Cerebellar cortex (tissue), 1 donor: ENCODE data around the gene CTDSPL.
"Not testable (repeated sequence)": the region's sequence is repeated elsewhere in the genome, so short reads cannot be mapped to it uniquely, and the experiment has no call there.

ENCODE experiments used
- DNase-seq: peaks from one replicate; pipeline ENCODE4 v3.0.0-alpha.2; 2015; ENCODE audit warnings: low spot score

Gene CTDSPL

DNA sequence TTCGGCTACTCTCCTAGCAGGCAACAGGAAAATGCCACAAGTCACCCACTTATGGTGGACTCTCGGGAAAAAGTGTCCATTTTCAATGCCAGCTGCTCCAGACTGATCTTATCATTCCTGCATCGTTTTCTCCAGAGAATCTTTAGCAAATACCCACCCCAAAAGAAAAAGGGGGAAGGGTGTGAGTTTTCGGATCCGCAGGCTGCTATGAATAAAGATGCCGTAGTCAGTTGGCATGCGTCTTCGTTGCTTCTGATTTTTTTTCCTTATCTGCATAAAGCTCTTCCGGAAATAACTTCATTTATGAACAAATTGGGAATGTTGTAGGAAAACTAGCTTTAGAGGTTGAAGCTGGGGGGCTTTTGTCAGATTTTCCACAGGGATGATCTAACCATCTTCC is 106.5 kb downstream of the CTDSPL start:
- no peak for DNase-seq

DNA sequence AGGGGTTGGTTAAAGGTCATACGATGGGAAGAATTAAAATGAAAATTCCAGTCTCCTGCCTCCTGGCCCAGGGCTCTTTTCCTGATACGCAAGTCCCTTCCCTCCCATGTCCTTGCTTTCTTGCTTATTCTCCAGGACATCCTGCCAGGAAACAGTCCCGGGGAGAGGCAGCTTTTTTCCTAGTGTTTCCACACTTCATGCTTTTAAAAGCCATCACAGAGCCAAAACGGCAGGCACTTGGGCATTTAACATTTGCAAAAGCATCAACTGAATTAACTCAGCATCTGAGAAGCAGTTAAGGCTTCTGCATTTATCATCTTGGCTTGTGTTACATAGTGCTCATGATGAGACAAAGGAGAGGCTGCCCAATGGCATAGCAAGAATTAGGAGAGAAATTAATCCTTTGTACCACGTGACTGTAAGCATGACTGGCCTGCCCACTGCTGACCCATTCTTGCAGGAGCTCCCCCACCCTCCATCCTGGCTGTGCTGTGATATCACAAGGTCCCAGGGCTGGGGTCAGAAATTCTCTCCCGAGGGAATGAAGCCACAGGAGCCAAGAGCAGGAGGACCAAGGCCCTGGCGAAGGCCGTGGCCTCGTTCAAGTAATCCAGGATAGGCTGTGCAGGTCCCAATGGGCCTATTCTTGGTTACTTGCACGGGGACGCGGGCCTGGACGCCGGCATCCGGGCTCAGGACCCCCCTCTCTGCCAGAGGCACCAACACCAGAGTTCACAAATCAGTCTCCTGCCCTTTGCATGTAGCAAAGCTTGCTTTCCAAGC is 107.3 kb downstream of the CTDSPL start:
- peak; percentile 57 for DNase-seq

DNA sequence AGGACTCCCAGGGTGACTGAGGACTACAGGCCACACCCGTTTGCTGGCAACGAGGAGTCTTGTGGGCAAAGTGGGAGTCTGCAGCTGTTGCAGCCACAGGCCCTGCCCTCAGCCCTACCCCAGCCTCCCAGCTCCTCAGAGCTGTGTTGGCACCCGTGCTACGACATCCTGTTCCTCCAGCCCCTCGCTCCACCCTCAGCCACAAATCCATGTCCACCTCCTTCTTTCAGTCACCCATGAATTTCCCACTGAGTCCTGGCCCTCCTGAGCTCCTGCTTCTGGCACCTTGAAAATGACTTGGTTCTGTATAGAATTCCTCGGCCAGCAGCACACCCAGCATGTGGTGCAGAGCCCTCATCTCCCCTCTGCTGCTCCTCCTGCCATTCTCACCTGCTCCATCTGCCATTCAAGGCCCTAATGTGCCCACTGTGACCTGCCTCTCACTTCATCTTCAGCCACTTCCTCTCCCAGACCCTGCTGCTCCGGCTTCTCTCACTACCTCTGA is 108.0 kb downstream of the CTDSPL start:
- peak; percentile 75 for DNase-seq

DNA sequence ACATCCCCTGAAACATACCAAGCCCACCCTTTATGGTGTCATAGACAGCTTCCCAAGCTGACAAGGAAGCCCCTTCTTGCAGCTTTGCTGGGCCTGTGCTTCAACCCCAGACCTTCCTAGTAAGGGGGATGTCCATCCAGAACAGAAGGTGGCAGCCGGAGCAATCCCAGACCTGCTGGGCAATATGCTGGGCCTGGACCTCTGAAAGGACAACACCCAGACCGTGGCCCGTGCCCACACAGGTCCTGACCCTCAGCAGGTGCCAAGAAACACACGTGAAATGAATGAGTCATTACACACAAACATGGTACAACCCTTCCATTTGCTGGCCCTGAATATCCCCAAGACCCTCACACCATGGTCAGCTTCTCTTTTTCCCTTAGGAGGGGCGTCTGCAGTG is 109.1 kb downstream of the CTDSPL start:
- no peak for DNase-seq

DNA sequence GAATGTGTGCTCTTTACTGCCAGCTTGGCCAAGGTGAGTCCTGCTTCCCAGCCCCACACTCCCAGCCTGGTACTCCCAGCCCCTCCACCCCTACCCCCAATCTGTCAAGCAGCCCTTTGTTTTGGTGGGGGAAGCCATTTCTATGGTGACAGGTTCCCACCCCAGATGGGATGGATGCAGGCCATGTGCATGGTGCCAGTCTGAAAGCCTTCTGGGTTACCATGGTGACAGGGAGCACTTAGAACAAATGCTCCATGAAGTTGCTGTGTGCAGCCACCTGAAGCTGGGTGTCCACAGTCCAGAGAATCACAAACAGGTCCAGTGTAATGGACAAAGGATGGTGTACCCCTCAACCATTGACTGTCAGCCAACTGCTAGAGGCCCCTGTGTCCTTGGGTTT is 109.8 kb downstream of the CTDSPL start:
- DNase-seq = peak; percentile 84

DNA sequence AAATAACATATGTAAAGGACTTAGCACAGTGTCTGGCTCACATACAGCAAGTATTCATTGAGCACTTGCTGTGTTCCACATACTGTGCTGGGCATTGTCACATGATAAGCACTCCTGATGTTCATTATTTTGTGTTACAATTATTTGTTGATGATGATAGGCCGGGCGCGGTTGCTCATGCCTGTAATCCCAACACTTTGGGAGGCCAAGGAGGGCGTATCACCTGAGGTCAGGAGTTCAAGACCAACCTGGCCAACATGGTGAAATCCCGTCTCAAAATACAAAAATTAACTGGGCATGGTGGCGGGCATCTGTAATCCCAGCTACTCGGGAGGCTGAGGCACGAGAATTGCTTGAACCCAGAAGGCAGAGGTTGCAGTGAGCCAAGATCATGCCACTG is 110.4 kb downstream of the CTDSPL start:
- DNase-seq = not testable (repeated sequence)

DNA sequence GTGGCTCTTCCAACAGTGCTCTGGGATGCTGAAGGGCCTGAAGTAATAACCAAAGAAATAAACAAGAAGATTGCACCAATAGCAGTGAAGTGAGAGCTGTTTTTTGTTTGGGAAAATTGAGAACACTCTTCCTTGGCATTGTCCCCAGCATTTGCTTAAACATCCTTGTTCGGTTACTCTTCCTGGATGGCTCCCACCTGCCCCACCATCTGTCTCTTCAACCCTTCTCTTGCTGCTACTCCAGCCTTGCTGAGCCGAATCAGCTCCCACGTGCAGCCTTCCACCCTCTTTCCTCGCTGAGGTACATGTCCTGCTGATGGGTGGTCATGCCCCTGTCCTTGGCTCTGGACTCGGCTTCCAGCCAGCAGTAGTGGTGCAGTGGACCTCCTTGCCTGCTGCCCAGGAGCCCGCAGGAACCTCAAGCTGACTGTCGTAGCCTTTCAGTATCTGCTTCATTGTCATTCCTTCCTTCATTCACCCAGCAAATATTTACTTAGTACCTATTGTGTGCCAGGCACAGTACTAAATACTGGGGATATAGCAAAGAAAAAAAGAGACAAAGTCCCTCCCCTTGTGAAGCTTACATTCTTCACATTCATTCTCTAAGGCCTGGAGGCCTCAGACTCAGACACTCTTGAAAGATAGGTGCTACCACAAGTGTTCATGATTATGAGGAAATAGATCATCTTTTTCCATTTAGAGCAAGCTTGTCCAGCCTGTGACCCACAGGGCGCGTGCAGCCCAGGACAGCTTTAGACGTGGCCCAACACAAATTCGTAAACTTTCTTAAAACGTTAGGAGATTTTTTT is 111.8 kb downstream of the CTDSPL start:
- DNase-seq = peak; percentile 97

DNA sequence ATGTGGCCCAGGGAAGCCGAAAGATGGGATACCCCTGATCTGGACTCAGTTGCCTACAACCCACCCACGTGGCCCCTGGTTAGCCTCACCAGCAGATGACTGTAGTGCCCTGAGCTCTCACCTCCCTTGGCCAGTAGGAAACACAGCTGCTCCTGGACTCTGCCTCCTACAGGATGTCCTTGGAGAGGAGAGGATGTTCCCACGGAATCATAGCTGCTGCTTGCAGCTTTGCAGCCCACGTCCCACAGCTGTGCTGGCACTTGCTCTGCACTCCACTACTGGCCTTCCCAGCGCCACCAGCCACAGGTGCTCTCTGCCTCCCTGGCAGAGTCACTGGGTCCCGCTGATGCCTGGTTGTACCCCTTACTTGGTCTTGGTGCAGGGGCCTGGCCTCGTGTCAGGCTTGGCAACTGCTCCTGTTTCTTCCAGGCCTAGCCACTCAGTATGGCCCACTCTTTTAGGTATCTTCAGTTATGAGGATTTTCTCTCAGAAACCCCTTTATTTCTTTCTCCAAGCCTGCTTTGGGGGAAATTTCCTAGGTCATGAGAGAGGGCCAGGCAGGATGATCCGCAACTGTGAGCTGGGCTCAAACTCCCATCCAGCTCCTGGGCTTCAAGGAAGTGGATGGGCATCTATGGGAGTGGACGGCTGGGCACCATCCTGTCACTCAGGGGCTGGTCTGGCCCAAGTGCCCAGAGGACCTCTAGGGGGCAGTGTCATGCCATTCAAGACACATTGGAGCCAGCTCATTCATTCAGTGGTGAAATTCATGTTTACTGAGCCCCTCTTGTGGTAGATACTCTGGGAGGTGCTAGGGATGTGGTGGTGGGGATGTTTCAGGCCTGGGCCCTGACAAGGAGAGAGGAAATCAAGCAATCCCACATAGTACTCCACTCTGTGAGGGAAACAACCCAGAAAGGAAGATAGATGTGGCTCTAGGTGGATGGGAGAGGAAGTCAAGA is 112.7 kb downstream of the CTDSPL start:
- peak; percentile 63 for DNase-seq

DNA sequence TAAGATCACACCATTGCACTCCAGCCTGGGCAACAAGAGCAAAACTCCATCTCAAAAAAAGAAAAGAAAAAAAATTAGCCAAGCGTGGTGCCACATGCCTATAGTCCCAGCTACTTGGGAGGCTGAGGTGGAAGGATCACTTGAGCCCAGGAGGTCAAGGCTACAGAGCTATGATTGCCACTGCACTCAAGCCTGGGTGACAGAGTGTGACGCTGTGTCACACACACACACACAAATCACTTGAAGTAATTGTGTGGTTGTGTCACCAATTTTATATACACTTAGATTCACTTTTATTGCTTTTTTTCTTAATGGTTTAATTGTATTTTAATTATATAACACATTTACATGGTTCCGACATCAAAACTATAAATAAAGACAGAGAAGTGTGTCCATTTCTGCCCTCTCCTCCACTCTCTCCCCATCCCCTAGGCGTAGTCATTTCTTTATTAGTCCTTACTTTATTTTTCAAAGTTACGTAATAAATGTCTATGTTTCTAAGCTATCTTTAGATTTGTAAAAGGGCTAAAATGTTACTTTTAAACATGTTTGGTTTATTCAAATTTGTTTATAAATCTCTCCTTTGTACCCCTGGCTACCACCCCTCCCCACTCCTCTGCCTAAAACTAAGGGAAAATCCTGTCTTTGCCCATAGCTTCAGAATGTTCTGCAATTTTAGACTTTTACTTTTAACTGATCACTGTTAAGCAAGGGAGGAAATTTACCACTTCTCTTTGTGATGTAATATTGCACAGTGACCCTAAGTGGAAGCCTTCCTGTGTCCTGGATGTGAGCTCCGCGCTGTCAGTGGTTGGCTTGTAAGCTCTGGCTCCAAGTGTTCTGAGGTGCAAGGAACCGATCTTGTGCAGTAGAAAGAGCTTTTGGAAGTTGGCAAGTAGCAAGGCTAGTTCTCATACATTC is 118.1 kb downstream of the CTDSPL start:
- DNase-seq = no peak

DNA sequence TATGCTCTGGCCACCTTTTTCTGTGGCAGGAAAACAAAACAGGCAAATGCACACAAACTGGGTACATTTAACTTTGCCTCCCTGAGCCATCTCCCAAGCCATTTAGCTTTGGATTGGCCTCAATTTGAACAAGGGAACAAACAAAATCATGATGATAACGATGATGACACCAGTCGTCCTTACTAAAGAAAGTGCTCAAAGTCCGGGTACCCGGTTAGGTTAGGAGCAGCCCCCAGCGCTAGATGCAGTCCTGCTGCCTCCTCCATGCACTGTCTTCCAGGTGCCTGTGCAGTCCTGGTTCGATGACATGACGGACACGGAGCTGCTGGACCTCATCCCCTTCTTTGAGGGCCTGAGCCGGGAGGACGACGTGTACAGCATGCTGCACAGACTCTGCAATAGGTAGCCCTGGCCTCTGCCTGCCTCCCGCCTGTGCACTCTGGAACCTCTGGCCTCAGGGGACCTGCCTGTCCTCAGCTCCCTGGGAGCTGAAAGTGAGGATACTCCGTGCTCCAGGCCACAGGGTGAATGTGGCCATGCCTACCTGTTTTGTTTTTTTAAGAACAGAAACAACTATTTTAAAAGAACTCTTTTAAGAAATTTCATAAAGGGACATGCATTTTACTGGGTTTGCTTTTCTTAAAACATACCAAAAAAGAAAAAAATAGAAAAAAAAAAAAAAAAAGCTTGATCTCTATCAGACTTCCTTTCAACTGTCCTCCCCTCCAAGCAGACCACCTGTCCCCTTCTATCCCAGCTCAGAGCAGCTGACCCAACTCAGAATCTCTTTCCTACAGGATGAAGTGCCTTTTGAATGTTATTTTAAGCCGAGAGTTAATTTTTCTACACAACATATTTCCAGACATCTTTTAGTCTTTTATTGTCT is 119.0 kb downstream of the CTDSPL start:
- no peak for DNase-seq

DNA sequence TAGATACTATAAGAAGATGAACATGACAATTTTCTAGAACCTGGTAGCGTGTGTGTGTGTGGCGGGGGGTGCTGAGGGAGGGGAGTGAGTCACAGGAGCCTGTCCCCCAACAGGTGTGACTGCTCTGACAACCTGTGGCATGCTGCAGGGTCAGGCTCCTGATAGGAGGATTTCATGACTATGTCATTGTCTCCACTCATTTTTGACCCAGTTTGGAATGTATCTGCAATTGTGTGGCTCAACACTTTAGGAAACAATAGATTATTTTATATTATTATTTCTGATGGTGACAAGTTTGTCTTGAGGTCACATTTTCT is 119.6 kb downstream of the CTDSPL start:
- DNase-seq = no peak

DNA sequence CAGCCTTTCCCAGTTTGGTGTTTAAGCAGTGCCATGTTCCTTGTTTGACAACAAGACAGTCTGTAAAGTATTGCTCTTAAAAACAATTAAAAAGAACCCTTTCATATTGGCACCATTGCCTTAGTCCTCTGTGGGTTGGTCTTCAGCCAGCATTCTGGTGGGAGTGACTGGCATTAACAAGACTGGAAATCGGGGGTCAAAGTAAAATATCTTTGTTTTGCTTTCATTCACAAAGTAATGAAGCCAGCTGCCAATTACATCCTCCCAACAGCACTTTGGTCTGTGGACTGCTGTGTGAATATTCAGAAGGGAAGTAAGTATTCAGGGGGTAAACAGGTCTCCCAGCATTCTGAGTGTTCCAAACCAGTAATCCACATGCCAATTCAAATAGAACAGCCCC is 120.7 kb downstream of the CTDSPL start:
- DNase-seq = no peak

DNA sequence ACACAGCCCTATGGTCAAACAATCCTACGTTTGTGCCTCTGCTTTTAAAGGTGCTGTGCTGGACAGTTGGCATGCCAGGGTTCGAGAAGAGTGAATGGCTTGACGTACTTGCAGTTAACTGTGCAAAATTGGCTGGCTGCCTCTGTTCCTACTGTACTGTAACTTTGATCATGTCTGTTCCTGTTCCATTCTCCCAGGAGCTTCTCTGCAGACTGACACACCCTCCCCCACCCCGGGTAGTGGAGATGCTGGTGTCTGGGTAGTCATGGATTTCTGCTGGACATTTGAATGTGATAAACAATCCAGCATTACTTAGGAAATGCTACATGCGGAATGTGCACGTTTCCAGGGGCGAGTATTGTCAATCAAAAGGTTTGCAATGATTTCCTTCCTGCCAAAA is 122.4 kb downstream of the CTDSPL start:
- no peak for DNase-seq

DNA sequence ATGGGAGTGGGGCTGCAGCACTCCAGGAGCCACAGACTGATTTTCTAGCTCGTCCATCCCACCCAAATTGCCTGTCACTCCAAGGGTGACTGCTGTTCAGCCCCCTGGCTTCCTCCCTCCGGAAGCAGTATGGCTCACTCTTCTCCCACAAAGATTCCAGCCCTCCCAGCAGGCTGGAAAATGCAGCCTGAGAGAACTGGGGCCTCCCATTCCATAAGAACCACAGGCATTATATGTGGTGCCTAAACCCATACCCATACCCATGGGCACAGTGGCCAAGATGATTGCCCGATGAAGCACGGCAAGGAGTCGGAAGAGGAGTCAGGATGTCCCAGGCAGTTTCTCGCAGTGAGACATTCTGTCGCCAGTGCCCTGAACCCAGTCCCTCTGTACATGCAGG is 122.9 kb downstream of the CTDSPL start:
- no peak for DNase-seq

DNA sequence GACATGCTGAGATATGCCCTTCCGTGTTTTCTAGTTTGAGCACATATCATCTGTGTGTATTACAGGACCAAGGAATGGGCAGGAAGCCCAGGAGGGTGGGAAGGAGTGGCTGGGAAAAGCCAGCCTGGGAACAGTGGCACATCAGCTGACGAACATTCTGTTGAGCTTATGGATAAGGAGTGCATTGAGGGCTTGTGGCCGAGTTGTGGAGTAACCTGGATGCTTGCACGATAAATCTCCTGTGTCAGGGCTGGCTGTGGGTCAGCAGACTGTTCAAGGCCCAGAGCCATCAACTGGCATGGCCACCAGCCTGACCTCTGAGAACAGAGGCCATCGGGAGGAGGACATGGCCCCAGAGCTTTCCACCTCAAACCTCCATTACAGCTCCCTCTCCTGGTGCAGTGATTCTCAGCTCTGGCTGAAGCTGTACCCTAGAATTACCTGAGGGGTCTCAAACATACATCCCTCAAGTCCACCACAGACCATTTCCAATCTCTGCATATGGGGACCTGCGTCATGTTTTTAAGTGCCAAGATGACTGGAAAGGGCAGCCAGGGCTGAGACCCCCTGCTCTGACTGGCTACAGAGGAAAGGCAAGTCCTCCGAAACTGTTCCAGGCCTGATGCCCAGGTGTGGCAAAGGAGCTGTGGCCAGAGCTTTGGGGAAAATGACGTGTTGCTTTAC is 124.1 kb downstream of the CTDSPL start:
- DNase-seq = no peak

DNA sequence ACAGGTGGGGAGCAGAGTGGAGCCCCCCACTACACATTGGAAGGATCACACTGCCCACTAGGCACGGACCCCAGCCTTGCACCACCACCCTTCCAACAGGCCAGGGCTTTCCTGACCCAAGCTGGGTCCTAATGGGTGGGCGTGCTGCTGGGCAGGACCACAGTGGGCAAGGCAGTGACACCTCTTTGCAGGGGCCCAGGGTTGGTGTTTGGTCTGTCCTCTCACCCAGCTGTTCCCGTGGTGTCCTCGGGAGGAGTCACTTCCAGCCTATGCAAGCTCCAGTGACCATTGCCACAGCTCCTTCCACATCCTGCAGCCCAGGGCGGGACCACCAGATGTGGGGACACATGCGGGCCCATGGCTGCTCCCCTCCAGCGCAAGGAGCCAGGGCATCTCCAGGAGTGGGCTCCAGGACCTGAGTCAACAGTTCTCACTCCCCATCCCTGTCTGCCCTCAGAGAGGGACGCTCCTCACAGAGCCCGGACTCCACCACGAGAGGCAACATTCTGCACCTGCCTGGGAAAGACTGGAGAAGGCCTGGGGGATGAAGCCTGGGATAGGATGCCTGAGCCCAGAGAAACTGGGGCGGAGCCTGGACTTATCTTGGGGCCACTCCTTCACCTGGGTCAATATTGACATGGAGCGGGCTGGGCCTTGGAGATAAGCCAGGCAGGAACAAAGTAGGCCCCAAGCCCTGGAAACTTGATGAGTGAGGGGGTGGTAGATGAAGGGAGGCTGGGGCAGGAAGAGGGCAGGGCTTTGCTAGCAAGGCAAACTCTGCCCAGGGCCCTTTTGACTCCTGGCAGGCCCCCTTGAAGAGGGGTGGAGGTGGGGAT is 125.0 kb downstream of the CTDSPL start:
- DNase-seq = no peak

DNA sequence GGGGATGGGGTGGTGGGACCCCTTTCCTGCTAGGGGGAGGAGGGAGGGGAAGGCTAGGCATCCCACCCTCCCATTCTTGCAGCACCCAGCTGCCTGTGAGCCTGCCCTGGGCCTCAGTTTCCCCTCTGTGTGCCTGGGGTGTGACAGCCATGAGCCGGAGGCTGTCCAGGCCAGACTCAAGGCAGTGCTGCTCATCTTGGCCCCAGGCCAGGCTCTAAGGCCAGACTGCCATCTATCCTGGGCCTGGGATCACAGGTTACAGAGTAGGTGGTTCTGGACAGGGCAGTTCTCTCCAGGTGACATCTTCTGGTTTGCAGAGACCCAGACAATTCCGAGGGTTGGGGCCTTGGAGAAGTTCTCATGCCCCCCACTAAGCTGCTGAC is 125.6 kb downstream of the CTDSPL start:
- no peak for DNase-seq

DNA sequence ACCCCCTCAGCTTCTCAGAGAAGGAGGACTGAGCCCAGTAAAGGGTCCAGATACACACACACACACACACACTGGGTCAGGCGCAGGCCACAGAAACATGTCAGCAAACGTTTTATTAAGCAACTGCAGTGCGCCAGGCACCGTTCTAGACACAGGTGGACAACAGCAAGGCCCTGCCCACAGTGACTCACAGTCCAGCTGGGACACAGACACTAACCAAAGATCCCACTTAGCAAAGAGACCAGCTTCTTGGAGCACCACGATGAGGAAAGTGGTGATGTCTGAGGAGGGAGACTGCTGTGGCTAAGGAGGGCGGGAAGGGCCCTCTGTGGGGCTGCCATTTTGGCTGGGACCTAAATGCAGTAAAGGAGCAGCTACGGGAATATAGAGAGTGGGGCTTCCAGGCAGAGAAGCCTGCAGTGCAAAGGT is 126.1 kb downstream of the CTDSPL start:
- DNase-seq = no peak

DNA sequence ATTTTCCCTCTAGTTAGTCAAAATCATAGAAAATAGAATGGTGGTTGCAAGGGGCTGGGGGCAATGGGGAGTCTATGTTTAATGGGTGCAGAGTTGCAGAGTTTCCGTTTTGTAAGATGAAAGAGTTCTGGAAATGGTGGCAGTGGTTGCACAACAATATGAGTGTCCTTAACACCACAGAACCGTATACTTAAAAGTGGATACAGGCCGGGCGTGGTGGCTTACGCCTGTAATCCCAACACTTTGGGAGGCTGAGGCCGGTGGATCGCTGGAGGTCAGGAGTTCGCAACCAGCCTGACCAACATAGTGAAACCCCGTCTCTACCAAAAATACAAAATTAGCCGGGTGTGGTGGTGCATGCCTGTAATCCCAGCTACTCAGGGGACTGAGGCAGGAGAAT is 126.7 kb downstream of the CTDSPL start:
- DNase-seq = not testable (repeated sequence)
